Measurements from ENCODE around the gene CD68.

The CD68 gene, protein sequence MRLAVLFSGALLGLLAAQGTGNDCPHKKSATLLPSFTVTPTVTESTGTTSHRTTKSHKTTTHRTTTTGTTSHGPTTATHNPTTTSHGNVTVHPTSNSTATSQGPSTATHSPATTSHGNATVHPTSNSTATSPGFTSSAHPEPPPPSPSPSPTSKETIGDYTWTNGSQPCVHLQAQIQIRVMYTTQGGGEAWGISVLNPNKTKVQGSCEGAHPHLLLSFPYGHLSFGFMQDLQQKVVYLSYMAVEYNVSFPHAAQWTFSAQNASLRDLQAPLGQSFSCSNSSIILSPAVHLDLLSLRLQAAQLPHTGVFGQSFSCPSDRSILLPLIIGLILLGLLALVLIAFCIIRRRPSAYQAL

DNA sequence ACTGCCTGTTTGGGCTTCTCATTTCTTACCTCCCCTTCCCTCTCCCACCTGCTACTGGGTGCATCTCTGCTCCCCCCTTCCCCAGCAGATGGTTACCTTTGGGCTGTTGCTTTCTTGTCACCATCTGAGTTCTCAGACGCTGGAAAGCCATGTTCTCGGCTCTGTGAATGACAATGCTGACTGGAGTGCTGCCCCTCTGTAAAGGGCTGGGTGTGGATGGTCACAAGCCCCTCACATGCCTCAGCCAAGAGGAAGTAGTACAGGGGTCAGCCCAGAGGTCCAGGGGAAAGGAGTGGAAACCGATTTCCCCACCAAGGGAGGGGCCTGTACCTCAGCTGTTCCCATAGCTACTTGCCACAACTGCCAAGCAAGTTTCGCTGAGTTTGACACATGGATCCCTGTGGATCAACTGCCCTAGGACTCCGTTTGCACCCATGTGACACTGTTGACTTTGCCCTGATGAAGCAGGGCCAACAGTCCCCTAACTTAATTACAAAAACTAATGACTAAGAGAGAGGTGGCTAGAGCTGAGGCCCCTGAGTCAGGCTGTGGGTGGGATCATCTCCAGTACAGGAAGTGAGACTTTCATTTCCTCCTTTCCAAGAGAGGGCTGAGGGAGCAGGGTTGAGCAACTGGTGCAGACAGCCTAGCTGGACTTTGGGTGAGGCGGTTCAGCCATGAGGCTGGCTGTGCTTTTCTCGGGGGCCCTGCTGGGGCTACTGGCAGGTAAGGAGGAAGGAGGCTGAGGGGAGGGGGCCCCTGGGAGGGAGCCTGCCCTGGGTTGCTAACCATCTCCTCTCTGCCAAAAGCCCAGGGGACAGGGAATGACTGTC is at the start of gene CD68:
TSS of gene CD68 (plus strand) at position 638 of the 833 bp plus-strand sequence. CDS start at position 678, 40 bp downstream.
- TF ChIP-seq, protein P1, sequence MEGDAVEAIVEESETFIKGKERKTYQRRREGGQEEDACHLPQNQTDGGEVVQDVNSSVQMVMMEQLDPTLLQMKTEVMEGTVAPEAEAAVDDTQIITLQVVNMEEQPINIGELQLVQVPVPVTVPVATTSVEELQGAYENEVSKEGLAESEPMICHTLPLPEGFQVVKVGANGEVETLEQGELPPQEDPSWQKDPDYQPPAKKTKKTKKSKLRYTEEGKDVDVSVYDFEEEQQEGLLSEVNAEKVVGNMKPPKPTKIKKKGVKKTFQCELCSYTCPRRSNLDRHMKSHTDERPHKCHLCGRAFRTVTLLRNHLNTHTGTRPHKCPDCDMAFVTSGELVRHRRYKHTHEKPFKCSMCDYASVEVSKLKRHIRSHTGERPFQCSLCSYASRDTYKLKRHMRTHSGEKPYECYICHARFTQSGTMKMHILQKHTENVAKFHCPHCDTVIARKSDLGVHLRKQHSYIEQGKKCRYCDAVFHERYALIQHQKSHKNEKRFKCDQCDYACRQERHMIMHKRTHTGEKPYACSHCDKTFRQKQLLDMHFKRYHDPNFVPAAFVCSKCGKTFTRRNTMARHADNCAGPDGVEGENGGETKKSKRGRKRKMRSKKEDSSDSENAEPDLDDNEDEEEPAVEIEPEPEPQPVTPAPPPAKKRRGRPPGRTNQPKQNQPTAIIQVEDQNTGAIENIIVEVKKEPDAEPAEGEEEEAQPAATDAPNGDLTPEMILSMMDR (IDR thresholded peaks at IDR 0.05; ENCODE audit: low read depth, low read length) = no peak
- peak; percentile 60 for DNase-seq (ENCODE audit: extremely low read depth, low read depth)

GRCh38 chr17:7530023-7530900 is 49.2 kb upstream of the CD68 start:
- TF ChIP-seq, protein P1 (IDR thresholded peaks at IDR 0.05; ENCODE audit: low read depth, low read length) = no peak

GRCh38 chr17:7538050-7538449 is 41.4 kb upstream of the CD68 start:
- DNase-seq (ENCODE audit: extremely low read depth, low read depth) = no peak
- TF ChIP-seq, protein P1 (IDR thresholded peaks at IDR 0.05; ENCODE audit: low read depth, low read length) = no peak

More at GRCh38 chr17:7530023-7530900, 49.2 kb upstream of the CD68 start:
- no peak for DNase-seq (ENCODE audit: extremely low read depth, low read depth)

- DNase-seq (ENCODE audit: extremely low read depth, low read depth) = no peak
- TF ChIP-seq, protein P1 (IDR thresholded peaks at IDR 0.05; ENCODE audit: low read depth, low read length) = no peak
Observed at GRCh38 chr17:7538891-7539545, 40.4 kb upstream of the CD68 start.

DNA sequence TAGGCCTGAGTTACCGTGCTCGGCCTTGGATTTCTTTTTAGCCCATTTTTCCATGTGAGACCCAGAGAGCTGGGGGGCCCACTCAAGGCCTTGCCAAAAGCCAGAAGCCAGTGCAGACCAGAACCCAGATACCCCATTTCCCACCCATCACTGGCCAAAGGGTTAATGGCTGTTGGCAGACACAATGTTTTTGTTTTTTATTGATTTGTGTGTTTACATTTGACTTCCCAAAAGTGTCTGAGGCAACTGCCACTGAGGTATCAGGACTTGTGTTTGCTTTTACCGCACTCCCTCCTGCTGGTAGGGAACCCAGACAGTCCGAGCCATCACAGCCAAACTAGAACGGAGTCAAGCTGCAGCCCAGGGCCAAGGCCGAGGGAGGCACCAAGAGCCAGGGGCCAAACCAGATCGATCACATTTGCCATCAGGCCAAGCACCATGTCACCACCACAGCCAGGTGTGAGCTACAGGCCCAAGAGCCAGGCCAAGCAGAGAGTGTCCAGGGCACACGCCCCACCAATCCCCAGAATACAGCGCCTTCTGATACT is 38.3 kb upstream of the CD68 start:
- TF ChIP-seq, protein P1 (IDR thresholded peaks at IDR 0.05; ENCODE audit: low read depth, low read length) = no peak
- no peak for DNase-seq (ENCODE audit: extremely low read depth, low read depth)

DNA sequence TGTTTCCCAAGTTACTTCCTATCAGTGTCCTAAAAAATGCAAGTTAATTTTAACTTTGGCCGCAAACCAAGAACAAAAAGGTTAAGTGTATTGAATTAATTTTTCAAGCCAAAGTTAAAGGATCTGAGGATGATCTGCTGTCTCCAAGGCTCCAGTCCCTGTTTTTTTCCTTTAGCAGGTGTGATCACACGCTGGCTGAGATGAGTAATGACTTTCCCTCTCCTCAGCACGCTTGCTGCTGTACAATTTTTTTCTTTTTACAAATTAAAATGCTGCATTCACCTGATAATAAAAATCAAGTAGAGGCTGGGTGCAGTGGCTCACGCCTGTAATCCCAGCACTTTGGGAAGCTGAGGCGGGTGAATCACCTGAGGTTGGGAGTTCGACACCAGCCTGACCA is 34.5 kb upstream of the CD68 start:
- TF ChIP-seq, protein P1 (IDR thresholded peaks at IDR 0.05; ENCODE audit: low read depth, low read length) = no peak
- no peak for DNase-seq (ENCODE audit: extremely low read depth, low read depth)
